ENCODE data around the gene HSPBAP1.

- TF ChIP-seq ARID3A (IDR thresholded peaks at IDR 0.05; ENCODE audit: low read depth, low read length) (no peak; the same call in 1 of the 2 replicates), ZNF709 (CRISPR knock-in tag; IDR thresholded peaks at IDR 0.05) (no peak)
These were observed 7.6 kb downstream of the HSPBAP1 start for GRCh38 chr3:122786066-122786465.

Data from HepG2 (cell line).